HG02884 (cell line): ENCODE data around the gene MYCBPAP.

Experiments used
- ATAC-seq: cut with Tn5 transposase; IDR thresholded peaks from one replicate; pipeline ENCODE4 v1.9.1; 2021; ENCODE audit warnings: mild to moderate bottlenecking, moderate library complexity; ENCODE audit not compliant: unreplicated experiment

The MYCBPAP gene

GRCh38 chr17:50549969-50550368 lies 41.7 kb downstream of the MYCBPAP start:
- no peak for ATAC-seq

GRCh38 chr17:50550661-50551432 lies 42.6 kb downstream of the MYCBPAP start:
- ATAC-seq, result no peak

GRCh38 chr17:50551433-50551815 lies 43.2 kb downstream of the MYCBPAP start:
- no peak for ATAC-seq

GRCh38 chr17:50551884-50552283 lies 43.6 kb downstream of the MYCBPAP start:
- no peak for ATAC-seq

GRCh38 chr17:50554201-50554600 lies 46.0 kb downstream of the MYCBPAP start:
- ATAC-seq, result no peak

GRCh38 chr17:50556803-50557202 lies 48.6 kb downstream of the MYCBPAP start:
- ATAC-seq, result no peak

- no peak for ATAC-seq
Observed at GRCh38 chr17:50557630-50558029, 49.4 kb downstream of the MYCBPAP start.

- no peak for ATAC-seq
Observed at GRCh38 chr17:50558091-50558490, 49.9 kb downstream of the MYCBPAP start.

- ATAC-seq, result no peak
Observed at GRCh38 chr17:50558581-50558940, 50.3 kb downstream of the MYCBPAP start.

GRCh38 chr17:50558941-50559614 lies 50.8 kb downstream of the MYCBPAP start:
- no peak for ATAC-seq

GRCh38 chr17:50559674-50560184 lies 51.5 kb downstream of the MYCBPAP start:
- no peak for ATAC-seq

GRCh38 chr17:50560185-50560824 lies 52.1 kb downstream of the MYCBPAP start, which contains the start of gene CACNA1G:
CACNA1G (plus strand) TSS chr17:50560715; CDS start chr17:50561460, 745 bp downstream.
- ATAC-seq, result peak; percentile 92

GRCh38 chr17:50560931-50561745 lies 52.9 kb downstream of the MYCBPAP start:
- ATAC-seq, result peak; percentile 5

GRCh38 chr17:50561746-50562141 lies 53.5 kb downstream of the MYCBPAP start:
- no peak for ATAC-seq

GRCh38 chr17:50562242-50563091 lies 54.2 kb downstream of the MYCBPAP start:
- no peak for ATAC-seq

- no peak for ATAC-seq
Observed at GRCh38 chr17:50563092-50563511, 54.9 kb downstream of the MYCBPAP start.

GRCh38 chr17:50564916-50565315 lies 56.7 kb downstream of the MYCBPAP start:
- ATAC-seq, result no peak

GRCh38 chr17:50565402-50566350 lies 57.4 kb downstream of the MYCBPAP start:
- no peak for ATAC-seq

- ATAC-seq, result no peak
Observed at GRCh38 chr17:50566886-50567285, 58.6 kb downstream of the MYCBPAP start.
